LNCAP (cell line): Measurements from ENCODE around the gene RILPL1.

Experiments used
- CTCF ChIP-seq: fragments of 450-650 bp; IDR thresholded peaks from 2 replicates; pipeline ENCODE4 v1.5.1; 2017; ENCODE audit warnings: mild to moderate bottlenecking

Gene RILPL1

GRCh38 chr12:123491056-123491455 lies 42.5 kb downstream of the RILPL1 start:
- no peak for TF ChIP-seq CTCF

GRCh38 chr12:123490089-123490488 lies 43.4 kb downstream of the RILPL1 start:
- no peak for TF ChIP-seq CTCF

- TF ChIP-seq CTCF: no peak
Observed at GRCh38 chr12:123489580-123489979, 43.9 kb downstream of the RILPL1 start.

GRCh38 chr12:123488539-123489230 lies 44.8 kb downstream of the RILPL1 start:
- TF ChIP-seq CTCF: no peak

GRCh38 chr12:123487428-123487827 lies 46.1 kb downstream of the RILPL1 start:
- TF ChIP-seq CTCF: no peak

- no peak for TF ChIP-seq CTCF
Observed at GRCh38 chr12:123485756-123486155, 47.8 kb downstream of the RILPL1 start.

- no peak for TF ChIP-seq CTCF
Observed at GRCh38 chr12:123483602-123484248, 49.8 kb downstream of the RILPL1 start.
